Suppressor macrophage treated with lipopolysaccharide for 1 hour (primary cell): ENCODE measurements around the gene KLRC3.
"Not testable (repeated sequence)": the region's sequence is repeated elsewhere in the genome, so short reads cannot be mapped to it uniquely, and the experiment has no call there.

Experiments
- DNase-seq, 3 donors: peaks; one replicate each; pipeline ENCODE4 v3.0.0-alpha.2; 2020 to 2022

Gene KLRC3

DNA sequence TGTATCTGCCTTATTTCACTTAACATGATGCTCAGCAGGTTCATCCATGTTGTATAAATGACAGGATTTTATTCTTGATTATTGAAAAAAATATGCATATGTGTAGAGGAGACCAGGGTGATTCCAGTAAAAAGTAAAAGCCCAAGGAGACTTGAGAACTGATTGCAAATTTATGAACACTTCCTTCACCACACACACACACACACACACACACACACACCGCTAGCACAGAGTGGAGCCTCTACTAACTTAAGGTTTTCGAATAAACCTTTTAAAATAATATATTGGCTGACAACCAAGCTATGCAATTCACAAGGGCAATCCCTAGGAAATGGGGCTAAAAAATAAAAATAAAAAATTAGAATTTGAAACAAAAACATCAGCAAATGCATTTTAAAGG lies 22.2 kb downstream of the KLRC3 start:
- no peak for DNase-seq

DNA sequence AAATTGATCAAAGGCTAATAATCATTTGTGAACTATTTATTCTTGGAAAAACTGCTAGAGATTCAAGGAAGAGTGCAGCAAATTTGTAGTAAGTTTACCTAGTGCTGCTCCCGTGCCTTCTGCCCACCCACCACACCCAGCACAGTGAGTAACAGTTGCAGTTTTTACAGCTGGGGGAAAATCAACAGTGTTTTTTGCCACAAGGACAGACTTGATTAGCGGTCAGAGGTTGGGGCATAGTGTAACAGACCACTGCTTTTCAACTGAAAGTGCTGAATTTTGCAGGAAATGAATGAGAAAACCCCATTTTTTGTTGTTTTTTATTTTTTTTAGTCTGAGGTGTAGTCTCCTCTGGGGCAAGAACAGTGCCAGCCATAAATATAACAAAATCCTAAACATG lies 23.1 kb downstream of the KLRC3 start:
- no peak for DNase-seq

DNA sequence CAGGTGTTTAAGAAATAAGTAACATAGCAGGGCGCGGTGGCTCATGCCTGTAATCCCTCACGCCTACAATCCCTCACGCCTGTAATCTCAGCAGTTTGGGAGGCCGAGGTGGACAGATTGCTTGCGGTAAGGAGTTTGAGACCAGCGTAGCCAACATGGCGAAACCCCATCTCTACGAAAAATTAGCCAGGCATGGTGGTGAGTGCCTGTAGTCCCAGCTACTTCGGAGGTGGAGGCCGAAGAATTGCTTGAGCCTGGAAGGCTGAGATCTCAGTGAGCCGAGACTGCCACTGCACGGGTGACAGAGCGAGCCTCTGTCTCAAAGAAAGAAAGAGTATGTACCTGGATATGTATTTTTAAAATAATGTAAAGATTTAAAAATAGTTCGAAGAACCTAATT lies 24.2 kb downstream of the KLRC3 start:
- DNase-seq = not testable (repeated sequence)

DNA sequence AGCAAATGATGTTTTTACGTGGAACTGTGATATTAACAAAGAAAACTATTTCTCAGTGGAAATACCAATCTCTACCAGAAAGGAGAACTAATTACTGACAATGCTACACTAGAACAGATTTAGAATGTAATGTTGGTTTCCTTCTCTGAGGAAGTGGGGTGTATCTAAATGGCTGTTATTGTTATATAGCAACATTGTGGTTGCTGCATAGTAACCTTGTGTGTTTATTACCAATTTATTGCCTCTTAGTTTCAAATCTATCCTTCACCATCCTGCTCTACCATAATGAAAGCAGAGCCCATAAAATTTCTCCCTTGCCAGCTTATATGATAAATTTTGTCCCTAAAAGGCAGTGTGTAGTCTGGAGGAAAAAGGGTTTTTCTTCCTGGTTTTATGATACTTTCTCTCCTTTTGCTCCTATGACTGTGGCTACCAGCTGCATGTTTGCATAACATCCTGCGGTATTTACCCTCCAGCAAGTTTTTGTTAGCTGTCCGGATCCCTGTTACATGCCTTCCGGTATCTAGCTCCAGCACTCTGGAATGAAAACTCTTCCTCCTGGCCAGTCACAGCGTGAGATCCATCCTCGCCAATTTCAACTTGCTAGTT lies 24.9 kb downstream of the KLRC3 start:
- peak; percentile 50 to 69 (median 61) for DNase-seq

DNA sequence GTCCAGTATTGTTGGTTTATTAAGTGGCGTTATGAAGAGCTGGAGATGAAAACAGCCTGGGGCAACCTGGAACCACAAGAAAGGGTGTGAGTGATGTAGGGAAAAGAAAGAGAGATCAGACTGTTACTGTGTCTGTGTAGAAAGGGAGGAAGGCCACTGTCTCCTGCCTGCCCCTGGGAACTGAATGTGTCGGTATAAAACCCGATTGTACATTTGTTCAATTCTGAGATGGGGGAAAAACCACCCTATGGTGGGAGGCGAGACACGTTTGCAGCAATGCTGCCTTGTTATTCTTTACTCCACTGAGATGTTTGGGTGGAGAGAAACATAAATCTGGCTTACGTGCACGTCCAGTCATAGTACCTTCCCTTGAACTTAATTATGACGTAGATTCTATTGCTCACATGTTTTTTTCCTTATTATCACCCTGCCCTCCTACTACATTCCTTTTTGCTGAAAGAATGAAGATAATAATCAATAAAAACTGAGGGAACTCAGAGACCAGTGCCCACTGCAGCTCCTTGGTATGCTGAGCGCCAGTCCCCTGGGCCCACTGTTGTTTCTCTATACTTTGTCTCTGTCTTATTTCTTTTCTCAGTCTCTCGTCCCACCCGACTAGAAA lies 25.8 kb downstream of the KLRC3 start:
- DNase-seq = not testable (repeated sequence)

DNA sequence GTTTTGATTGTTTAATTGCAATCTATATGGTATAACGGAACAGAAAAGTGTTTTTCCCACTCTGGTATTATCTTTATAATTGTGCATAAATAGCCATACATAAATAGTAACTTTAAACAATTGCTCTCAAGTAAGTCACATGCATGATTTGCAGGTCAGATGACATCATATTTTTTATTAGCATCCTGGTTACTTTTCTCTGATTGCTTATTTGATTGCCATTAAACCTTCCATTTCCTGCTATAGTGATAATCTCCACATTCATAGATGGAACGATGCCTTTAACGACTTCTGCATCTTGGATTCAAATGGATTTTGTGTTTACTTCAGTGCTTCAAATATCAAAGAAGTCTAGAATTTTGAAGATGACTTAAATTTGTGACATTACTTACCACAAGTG lies 27.1 kb downstream of the KLRC3 start:
- DNase-seq = no peak

DNA sequence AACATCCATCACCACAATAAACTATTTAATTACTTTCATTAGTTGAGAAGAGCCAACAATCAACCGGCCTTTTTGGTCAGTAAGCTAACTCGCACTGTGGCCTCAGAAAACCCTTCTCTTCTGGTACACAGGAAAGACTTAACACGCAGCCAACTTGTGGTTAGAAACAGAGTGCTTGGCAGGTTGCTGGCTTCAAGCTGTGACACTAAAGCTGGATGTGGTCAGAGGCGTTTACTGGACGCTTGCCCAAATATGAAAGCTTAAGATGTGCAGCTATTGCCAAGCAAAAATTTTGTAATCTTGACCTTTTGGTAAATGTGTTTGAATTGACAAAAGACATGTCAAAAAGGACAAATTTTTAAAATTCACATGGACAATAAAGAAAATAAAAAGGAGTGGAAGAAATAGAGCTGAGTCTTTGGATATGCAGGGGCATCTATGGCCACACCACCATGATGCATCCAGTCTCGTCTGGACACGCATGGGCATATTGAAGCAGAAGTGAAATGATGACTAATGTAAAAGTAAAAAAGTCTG lies 27.9 kb downstream of the KLRC3 start:
- DNase-seq = peak; percentile 52 to 72 (median 70)

DNA sequence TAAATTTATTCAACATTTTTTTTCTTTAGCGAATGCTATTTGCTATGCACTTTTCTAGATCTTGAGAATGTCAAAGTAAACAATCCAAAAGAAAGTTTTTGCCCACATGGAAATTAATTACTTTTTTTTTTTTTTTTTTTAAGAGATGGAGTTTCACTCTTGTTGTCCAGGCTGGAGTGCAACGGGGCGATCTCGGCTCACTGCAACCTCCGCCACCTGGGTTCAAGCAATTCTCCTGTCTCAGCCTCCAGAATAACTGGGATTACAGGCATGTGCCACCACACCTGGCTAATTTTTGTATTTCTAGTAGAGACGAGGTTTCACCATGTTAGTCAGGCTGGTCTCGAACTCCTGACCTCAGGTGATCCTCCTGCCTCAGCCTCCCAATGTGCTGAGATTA lies 29.4 kb downstream of the KLRC3 start:
- not testable (repeated sequence) for DNase-seq

DNA sequence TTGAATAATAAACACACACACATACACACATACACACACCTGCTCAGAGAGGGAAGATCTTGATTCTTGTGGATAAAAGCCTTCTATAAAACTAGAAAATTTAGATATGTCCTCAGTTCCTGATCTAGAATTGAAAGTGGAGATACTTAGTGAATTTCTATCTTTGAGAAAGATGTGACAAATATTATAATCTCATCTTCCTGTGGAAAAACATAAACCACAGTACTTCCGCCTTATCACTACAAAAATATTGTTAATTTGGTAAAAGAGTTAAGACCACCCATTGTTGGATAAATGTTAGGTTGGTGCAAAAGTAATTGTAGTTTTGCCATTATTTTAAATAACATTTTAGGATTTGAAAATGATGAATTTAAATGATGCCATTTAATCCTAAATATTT lies 30.5 kb downstream of the KLRC3 start, which contains the start of gene KLRK1:
Gene KLRK1, minus strand, starts transcription at position 138 of the 400 bp plus-strand sequence. CDS start 1,231 bp downstream, outside the sequence.
- DNase-seq = no peak

DNA sequence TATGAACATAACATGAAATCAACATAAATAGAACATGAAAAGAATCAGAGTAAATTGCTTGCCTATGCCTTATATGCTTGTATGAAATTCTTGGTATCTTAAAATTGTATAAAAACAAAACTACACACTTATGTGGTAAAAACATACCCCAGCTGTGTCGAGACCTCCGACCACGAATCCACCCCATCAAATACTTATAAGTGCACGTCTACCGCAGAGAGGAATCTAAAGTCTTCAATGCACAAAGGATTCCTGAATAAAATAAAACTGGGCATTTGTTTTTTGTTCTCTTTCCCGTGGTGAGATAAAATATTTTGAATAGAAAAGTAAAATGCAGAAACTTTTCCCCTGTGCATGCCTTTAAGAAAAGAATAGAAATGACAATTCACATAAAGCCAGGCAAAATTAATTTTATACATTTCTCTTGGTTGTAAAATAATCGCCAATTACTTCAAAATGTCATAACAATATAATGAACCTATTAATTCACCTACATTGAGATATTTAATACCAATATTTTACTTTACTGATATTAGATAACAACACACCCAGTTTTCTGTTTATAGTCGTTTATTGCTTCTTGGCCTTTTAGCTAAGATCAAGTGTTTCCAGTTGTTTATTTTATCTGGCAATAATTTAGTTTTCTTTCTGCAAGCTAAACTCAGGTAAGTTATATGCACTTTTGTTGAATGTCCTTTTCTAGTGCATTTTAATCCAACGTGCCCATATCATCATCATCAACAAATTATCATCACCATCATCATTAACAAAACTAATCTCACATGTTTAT lies 31.6 kb downstream of the KLRC3 start:
- DNase-seq = no peak

DNA sequence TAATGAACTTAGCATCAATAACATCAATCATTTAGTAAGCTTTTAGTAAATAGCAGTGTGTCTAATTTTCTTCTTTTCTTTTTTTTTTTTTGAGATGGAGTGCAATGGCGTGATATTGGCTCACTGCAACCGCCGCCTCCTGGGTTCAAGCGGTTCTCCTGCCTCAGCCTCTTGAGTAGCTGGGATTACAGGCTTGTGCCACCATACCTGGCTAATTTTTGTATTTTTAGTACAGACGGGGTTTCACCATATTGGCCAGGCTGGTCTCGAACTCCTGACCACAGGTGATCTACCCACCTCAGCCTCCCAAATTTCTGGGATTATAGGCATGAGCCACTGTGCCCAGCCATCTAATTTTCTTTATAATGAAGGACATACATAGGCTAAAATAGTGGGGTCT lies 32.9 kb downstream of the KLRC3 start:
- DNase-seq = not testable (repeated sequence)

DNA sequence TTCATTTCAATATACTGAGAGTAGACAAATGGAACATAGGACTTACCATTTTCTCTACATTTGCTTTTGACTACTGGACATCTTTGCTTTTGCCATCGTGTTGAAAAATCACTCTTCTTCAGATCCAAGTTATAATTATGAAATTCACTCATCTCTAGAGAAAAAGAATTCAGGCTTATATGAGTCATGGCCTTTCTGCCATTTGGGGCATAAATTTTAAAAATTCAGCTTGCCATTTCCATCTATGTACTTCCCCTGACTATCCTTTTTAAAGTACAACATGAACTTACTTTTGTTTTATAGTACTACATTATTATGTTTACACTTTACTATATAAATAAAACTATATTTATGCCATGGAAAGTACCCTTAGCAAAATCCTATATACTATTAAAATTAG lies 33.5 kb downstream of the KLRC3 start:
- DNase-seq = peak in 1 of 3 donors; percentile 21

DNA sequence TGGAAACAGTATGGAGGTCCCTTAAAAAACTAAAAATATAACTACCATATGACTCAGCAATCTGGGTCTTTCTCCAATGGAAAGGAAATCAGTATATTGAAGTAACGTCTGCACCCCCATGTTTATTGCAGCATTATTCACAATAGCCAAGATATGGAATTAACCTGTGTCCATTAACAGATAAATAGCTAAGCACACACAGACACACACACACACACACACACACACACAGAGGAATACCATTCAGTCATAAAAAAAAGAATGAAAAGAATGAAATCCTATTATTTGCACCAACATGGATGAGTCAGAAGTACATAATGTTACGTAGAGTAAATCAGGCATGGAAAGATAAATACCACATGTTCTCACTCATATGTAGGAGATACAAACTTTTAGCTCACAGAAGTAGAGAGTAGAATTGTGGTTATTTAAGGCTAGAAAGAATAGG lies 35.2 kb downstream of the KLRC3 start:
- no peak for DNase-seq

DNA sequence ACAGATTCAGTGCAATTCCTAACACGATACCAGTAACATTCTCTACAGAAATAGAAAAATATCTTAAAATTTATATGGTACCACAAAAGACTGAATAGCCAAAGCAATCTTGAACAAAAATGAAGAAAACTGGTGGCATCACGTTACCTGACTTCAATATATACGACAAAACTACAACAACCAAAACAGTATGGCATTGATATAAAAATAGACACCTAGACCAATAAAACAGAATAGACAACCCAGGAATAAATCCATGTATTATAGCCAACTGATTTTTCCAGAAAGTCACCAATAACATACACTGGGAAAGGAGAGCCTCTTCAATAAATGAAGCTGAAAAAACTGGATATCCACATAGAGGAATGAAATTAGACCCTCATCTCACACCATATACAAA lies 36.2 kb downstream of the KLRC3 start:
- no peak for DNase-seq

DNA sequence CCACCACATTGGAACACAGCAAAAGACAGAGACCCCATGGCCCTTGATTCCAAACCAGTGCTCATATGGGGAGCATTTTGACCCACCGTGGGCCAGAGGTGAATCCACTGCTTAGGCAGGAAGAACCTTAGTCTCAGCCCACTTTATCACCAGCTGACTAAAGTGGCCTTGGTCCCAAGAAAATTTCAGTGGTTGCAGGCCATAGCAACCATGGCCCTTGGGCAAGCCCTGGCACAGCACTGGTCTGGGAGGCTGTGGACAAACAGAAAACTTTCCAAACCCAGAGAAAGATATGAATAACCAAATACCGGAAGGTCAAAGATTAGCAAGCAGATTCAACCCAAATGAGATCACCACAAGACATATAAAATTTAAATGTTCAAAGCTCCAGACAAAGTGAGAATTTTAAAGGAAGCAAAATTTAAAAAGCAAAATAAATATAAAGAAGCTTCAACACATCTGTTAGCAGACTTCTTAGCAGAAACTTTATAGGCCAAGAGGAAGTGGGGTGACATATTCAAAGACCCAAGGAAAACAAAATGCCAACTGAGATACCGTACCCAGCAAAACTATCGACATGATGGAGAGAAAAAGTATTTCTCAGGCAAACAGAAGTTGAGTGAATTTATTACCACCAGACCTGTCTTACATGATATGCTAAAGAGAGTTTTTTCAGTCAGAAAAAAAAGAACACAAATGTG lies 38.3 kb downstream of the KLRC3 start:
- no peak for DNase-seq

DNA sequence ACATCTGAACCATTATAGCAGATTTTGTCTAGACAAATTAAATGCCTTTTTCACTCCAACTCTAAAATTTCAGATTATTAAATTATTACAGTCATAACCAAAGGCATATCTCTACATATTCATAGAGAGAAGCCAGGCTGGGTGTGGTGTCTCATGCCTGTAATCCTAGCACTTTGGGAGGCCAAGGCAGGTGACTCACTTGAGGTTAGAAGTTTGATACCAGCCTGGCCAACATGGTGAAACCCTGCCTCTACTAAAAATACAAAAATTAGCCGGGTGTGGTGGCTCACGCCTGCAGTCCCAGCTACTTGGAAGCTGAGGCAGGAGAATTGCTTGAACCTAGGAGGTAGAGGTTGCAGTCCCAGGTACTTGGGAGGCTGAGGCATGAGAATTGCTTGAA lies 41.7 kb downstream of the KLRC3 start:
- not testable (repeated sequence) for DNase-seq

DNA sequence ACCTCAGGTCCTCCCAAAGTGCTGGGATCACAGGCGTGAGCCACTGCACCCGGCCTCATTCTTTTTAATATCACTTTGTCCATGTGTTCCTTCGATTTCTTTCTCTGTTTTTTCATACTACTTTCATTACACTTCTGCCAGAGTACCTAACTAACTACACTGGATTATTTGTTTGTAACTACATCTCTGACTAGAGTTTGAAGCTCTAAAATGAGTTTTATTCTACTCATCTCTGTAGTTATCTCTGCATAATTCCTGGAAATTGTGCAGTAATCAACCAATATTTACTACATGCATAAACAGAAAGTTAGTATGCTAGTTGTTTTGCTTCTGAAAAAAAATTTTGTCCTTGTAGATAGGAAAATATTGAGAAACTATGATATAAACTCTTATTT lies 45.8 kb downstream of the KLRC3 start:
- no peak for DNase-seq

DNA sequence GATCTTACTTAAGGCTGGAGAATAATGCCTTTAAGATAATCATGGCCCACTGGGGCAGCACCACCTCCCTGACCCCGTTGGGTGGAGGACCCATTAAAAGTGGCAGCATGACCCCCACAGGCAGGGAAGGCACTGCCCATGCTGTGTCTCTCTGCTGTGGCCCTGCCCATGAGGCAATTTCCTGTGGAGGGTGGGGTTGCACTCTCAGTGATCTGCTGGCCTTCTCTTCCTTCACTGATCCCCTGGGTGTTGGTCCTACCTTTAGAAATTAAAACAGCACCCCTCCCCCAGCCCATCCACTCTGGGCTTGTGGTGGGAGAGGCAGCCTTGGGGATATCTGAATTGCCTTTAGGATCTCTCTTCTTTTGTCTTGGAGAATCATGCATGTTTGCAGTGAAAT lies 47.8 kb downstream of the KLRC3 start:
- DNase-seq = no peak

DNA sequence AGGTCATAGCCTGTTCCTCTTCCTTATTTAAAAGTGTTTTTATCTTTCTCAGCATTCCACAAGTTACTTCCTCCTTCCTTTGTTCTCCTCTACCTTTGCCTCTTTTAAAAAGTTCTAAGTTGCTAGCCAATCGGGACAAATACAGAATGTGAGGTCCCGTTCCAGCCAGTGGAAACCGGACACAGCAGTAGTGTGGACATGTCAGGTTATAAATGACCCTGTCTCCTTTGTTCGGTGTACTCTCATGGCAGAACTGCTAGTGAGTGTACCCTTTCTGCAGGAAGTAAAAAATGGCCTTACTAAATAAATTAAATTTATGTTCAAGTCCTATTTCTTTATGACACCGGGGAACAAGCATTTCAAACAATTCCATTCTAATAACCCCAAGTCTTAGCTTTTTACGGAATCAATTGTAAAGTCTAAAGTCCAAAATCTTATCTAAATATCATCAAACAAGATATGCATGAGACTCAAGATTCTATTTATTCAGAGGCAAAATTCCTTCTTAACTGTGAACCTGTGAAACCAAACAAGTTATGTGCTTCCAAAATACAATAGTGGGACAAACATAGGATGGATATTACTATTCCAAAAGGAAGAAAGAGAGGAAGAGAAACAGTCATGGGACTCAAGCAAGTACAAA lies 48.4 kb downstream of the KLRC3 start:
- not testable (repeated sequence) for DNase-seq

DNA sequence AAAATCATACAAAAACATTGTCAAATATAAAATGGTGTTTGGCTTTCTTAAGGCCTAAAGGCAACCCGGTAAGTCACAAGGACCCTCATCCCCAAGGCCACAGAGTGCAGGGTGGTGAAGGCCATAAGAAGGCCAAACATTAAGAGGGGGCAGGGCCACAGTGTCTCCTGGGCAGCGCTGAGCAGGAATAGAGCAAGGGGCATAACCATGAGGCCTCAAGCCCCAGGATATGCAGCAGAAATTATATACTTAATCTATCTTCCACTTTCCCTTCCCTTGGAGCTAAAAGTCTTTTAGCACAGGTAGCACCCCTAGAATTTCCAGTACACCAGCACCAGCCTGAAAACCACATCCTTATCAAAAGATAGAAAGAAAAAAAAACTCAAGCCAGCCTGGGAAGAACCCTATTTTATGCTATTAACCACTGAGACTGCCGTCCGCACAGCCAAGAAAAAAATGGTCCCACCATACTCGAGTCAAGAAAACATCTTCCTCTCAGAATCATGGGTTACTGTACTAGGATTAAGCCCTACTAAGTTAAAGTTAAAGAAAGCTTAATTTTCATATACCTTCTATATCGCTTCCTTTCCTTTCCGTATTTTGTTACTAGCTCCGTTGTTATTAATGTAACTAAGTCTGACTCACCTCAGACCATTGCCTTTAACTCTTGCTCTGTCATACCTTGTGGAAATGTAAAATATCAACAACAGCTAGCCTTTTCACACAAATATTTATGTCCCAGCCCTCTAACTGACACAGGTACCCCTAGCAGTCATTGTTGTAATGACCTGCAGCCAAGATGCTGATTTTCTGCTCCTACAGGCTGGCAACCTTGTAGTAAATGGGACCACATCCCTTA lies 50.6 kb downstream of the KLRC3 start:
- no peak for DNase-seq
